Effector CD8-positive, alpha-beta T cell (primary cell): ENCODE measurements around the gene BCL11A.

Experiments
- DNase-seq: peaks from one replicate; lab custom pipeline; 2025; lab: John Stamatoyannopoulos, UW

The BCL11A gene

GRCh38 chr2:60505880-60506260, 47.6 kb downstream of the BCL11A start:
- no peak for DNase-seq

GRCh38 chr2:60505240-60505879, 48.1 kb downstream of the BCL11A start:
- no peak for DNase-seq

- no peak for DNase-seq
Measured at GRCh38 chr2:60504049-60504448, 49.4 kb downstream of the BCL11A start.

- no peak for DNase-seq
Measured at GRCh38 chr2:60502144-60502543, 51.3 kb downstream of the BCL11A start.

- DNase-seq, result no peak
Measured at GRCh38 chr2:60500861-60501260, 52.6 kb downstream of the BCL11A start.

GRCh38 chr2:60499651-60500265, 53.7 kb downstream of the BCL11A start:
- DNase-seq, result no peak

- DNase-seq, result no peak
Measured at GRCh38 chr2:60498816-60499429, 54.5 kb downstream of the BCL11A start.

- DNase-seq, result no peak
Measured at GRCh38 chr2:60498127-60498815, 55.2 kb downstream of the BCL11A start.

GRCh38 chr2:60497500-60497899, 56.0 kb downstream of the BCL11A start:
- no peak for DNase-seq

GRCh38 chr2:60496956-60497355, 56.5 kb downstream of the BCL11A start:
- no peak for DNase-seq

GRCh38 chr2:60496475-60496874, 57.0 kb downstream of the BCL11A start:
- no peak for DNase-seq

- DNase-seq, result no peak
Measured at GRCh38 chr2:60495041-60495625, 58.3 kb downstream of the BCL11A start.

GRCh38 chr2:60493804-60494387, 59.6 kb downstream of the BCL11A start:
- DNase-seq, result no peak

GRCh38 chr2:60492548-60492947, 60.9 kb downstream of the BCL11A start:
- DNase-seq, result no peak

- no peak for DNase-seq
Measured at GRCh38 chr2:60490848-60491247, 62.6 kb downstream of the BCL11A start.

GRCh38 chr2:60490441-60490840, 63.0 kb downstream of the BCL11A start:
- DNase-seq, result no peak

GRCh38 chr2:60489289-60489688, 64.2 kb downstream of the BCL11A start:
- no peak for DNase-seq

GRCh38 chr2:60488291-60488690, 65.2 kb downstream of the BCL11A start:
- no peak for DNase-seq

GRCh38 chr2:60487174-60487573, 66.3 kb downstream of the BCL11A start:
- DNase-seq, result no peak

- no peak for DNase-seq
Measured at GRCh38 chr2:60486551-60486950, 66.9 kb downstream of the BCL11A start.

- no peak for DNase-seq
Measured at GRCh38 chr2:60486067-60486466, 67.4 kb downstream of the BCL11A start.

- DNase-seq, result no peak
Measured at GRCh38 chr2:60485550-60485949, 67.9 kb downstream of the BCL11A start.
